Myocyte (in vitro differentiated cells): ENCODE results near the gene C1QTNF2. TPM values are rescaled to one million over a fixed set of nuclear protein-coding genes. Genes with fewer than 3 reads are reported as not detected.

Source experiments
- DNase-seq: peaks from one replicate; pipeline ENCODE4 v3.0.0-alpha.2; 2012; ENCODE audit warnings: low read depth
- total RNA-seq: library from RNA; depleted of rRNA; stranded (reverse); fragments of >200 nt; gene quantifications from 2 replicates; pipeline ENCODE4 v1.2.3, GENCODE V29; 2014

C1QTNF2 gene
- total RNA-seq, 1 donor from 2014 or later: 3.3 TPM

DNA sequence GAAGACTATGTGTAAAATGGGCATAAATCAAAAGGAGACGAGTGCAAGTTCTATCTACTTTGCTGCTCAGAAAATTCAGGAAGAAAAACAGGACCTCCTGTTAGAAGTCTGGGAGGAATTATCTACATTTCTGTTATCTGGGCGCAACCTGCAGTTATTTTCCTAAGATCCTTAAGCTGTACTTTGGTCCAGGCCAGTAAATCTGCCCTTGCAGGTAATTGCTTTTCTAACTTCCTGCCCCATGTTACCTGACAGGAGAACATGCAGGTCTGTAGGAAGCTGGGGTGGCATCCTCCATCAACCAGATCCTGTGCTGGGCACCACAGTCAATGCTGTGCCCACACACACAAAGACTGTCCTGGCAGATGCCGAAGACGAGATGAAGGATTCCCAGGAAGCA, 63.7 kb downstream of the C1QTNF2 start:
- no peak for DNase-seq

GRCh38 chr5:160305319-160305718, 65.1 kb downstream of the C1QTNF2 start:
- DNase-seq: no peak

GRCh38 chr5:160303690-160304089, 66.7 kb downstream of the C1QTNF2 start:
- DNase-seq: no peak

DNA sequence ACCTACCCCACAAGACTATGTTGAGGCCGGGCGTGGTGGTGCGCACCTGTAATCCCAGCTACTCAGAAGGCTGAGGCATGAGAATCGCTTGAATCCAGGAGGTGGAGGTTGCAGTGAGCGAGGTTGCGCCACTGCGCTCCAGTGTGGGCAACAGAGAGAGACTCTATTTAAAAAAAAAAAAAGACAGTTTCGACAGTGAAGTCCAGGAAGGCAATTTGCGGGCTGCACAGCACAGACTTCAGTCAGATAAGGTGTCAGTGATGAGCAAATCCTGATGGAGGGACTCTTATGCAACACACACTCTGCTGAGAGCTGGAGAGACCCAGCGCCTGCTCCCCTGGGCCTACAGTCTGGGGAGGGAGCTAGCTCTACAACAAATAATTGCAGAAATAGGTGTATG, 72.2 kb downstream of the C1QTNF2 start:
- DNase-seq: no peak

- no peak for DNase-seq
Observed at GRCh38 chr5:160297776-160298175, 72.7 kb downstream of the C1QTNF2 start.

Other genes with a start within 250 kb of the C1QTNF2 start
- not detected in 2 replicates for gene FABP6, start 141.1 kb downstream of the C1QTNF2 start, total RNA-seq
- gene CCNJL, start 58.1 kb downstream of the C1QTNF2 start, total RNA-seq: 1.9 and 2.4 TPM in 2 replicates
- gene FAM200C, start 29.4 kb upstream of the C1QTNF2 start, total RNA-seq: 6.7 and 7.8 TPM in 2 replicates
- gene SLU7, start 48.5 kb upstream of the C1QTNF2 start, total RNA-seq: 71.2 and 90.2 TPM in 2 replicates
- gene PTTG1, start 51.2 kb upstream of the C1QTNF2 start, total RNA-seq: 24.6 and 25.4 TPM in 2 replicates